Liver (tissue), 3 donors: ENCODE data around the gene WNK2.

ENCODE experiments used
- EGR1 ChIP-seq, 2 donors: IDR thresholded peaks; 2 replicates each; pipeline ENCODE4 v1.6.1; 2016 to 2018; ENCODE audit warnings: antibody characterized with exemption in 2 of 2, low read depth in 2 of 2
- FOXA1 ChIP-seq: IDR thresholded peaks from 2 replicates; pipeline ENCODE4 v1.6.1; 2016; ENCODE audit warnings: antibody characterized with exemption
- HNF4A ChIP-seq, 2 donors: conservative IDR thresholded peaks; 2 replicates each; pipeline ENCODE4 v1.6.1; 2016; ENCODE audit warnings: antibody characterized with exemption in 2 of 2, mild to moderate bottlenecking in 2 of 2
- HNF4G ChIP-seq: IDR thresholded peaks from 2 replicates; pipeline ENCODE4 v1.6.1; 2016; ENCODE audit warnings: antibody characterized with exemption
- JUND ChIP-seq, 2 donors: IDR thresholded peaks; 2 replicates each; pipeline ENCODE4 v1.6.1; 2016; ENCODE audit warnings: antibody characterized with exemption in 2 of 2
- RAD21 ChIP-seq, 2 donors: IDR thresholded peaks; 2 replicates each; pipeline ENCODE4 v1.6.1; 2016; ENCODE audit warnings: antibody characterized with exemption in 2 of 2, mild to moderate bottlenecking in 2 of 2
- TAF1 ChIP-seq: conservative IDR thresholded peaks from 2 replicates; pipeline ENCODE4 v1.6.1; 2016; ENCODE audit warnings: antibody characterized with exemption, mild to moderate bottlenecking
- YY1 ChIP-seq: IDR thresholded peaks from 2 replicates; pipeline ENCODE4 v1.6.1; 2016; ENCODE audit warnings: antibody characterized with exemption, mild to moderate bottlenecking
- TF ChIP-seq, protein P1 (sequence below): fragments of 150-350 bp; IDR thresholded peaks from 2 replicates; pipeline ENCODE4 v1.5.1; 2017; ENCODE audit warnings: improper control_type of control experiment, low read depth, low read length; ENCODE audit not compliant: missing input control
- TF ChIP-seq, protein P2 (sequence below): IDR thresholded peaks from 2 replicates; pipeline ENCODE4 v1.6.1; 2016; ENCODE audit warnings: antibody characterized with exemption, mild to moderate bottlenecking
- TF ChIP-seq, protein P3 (sequence below): IDR thresholded peaks from 2 replicates; pipeline ENCODE4 v1.6.1; 2016; ENCODE audit warnings: antibody characterized with exemption
- TF ChIP-seq, protein P4 (sequence below): IDR thresholded peaks from 2 replicates; pipeline ENCODE4 v1.6.1; 2016; ENCODE audit warnings: antibody characterized with exemption
- TF ChIP-seq, protein P5 (sequence below): IDR thresholded peaks from 2 replicates; pipeline ENCODE4 v1.6.1; 2016; ENCODE audit warnings: antibody characterized with exemption
- donor health status: healthy.
- donor health status: healthy.

DNA sequence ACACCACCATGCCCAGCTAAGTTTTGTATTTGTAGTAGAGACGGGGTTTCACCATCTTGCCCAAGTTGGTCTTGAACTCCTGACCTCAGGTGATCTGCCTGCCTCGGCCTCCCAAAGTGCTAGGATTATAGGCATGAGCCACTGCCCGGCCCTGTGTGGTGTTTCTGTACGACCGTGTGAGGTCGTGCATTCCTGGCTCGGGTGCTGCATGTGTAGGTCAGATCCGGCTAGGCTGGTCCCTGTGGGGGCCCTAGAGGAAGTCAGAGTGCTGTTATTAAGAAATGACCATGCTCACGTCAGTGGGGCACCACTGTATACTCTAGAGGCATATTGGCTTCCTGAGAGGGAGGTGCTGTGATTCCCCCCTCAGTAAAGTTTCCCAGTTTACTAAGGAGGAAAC, 13.7 kb downstream of the WNK2 start:
- no peak for TF ChIP-seq RAD21 (IDR thresholded peaks at IDR 0.05)
- TF ChIP-seq, protein P1, sequence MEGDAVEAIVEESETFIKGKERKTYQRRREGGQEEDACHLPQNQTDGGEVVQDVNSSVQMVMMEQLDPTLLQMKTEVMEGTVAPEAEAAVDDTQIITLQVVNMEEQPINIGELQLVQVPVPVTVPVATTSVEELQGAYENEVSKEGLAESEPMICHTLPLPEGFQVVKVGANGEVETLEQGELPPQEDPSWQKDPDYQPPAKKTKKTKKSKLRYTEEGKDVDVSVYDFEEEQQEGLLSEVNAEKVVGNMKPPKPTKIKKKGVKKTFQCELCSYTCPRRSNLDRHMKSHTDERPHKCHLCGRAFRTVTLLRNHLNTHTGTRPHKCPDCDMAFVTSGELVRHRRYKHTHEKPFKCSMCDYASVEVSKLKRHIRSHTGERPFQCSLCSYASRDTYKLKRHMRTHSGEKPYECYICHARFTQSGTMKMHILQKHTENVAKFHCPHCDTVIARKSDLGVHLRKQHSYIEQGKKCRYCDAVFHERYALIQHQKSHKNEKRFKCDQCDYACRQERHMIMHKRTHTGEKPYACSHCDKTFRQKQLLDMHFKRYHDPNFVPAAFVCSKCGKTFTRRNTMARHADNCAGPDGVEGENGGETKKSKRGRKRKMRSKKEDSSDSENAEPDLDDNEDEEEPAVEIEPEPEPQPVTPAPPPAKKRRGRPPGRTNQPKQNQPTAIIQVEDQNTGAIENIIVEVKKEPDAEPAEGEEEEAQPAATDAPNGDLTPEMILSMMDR: no peak
- no peak for TF ChIP-seq JUND (IDR thresholded peaks at IDR 0.05)
- TF ChIP-seq, protein P2, sequence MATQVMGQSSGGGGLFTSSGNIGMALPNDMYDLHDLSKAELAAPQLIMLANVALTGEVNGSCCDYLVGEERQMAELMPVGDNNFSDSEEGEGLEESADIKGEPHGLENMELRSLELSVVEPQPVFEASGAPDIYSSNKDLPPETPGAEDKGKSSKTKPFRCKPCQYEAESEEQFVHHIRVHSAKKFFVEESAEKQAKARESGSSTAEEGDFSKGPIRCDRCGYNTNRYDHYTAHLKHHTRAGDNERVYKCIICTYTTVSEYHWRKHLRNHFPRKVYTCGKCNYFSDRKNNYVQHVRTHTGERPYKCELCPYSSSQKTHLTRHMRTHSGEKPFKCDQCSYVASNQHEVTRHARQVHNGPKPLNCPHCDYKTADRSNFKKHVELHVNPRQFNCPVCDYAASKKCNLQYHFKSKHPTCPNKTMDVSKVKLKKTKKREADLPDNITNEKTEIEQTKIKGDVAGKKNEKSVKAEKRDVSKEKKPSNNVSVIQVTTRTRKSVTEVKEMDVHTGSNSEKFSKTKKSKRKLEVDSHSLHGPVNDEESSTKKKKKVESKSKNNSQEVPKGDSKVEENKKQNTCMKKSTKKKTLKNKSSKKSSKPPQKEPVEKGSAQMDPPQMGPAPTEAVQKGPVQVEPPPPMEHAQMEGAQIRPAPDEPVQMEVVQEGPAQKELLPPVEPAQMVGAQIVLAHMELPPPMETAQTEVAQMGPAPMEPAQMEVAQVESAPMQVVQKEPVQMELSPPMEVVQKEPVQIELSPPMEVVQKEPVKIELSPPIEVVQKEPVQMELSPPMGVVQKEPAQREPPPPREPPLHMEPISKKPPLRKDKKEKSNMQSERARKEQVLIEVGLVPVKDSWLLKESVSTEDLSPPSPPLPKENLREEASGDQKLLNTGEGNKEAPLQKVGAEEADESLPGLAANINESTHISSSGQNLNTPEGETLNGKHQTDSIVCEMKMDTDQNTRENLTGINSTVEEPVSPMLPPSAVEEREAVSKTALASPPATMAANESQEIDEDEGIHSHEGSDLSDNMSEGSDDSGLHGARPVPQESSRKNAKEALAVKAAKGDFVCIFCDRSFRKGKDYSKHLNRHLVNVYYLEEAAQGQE: no peak
- no peak for TF ChIP-seq EGR1 (IDR thresholded peaks at IDR 0.05; ENCODE audit: low read depth in 2 of 2)
- no peak for TF ChIP-seq YY1
- TF ChIP-seq, protein P3, sequence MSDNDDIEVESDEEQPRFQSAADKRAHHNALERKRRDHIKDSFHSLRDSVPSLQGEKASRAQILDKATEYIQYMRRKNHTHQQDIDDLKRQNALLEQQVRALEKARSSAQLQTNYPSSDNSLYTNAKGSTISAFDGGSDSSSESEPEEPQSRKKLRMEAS: no peak
- TF ChIP-seq FOXA1: no peak
- TF ChIP-seq, protein P4, sequence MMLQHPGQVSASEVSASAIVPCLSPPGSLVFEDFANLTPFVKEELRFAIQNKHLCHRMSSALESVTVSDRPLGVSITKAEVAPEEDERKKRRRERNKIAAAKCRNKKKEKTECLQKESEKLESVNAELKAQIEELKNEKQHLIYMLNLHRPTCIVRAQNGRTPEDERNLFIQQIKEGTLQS: no peak
- no peak for TF ChIP-seq TAF1
- TF ChIP-seq HNF4G: no peak
- TF ChIP-seq, protein P5, sequence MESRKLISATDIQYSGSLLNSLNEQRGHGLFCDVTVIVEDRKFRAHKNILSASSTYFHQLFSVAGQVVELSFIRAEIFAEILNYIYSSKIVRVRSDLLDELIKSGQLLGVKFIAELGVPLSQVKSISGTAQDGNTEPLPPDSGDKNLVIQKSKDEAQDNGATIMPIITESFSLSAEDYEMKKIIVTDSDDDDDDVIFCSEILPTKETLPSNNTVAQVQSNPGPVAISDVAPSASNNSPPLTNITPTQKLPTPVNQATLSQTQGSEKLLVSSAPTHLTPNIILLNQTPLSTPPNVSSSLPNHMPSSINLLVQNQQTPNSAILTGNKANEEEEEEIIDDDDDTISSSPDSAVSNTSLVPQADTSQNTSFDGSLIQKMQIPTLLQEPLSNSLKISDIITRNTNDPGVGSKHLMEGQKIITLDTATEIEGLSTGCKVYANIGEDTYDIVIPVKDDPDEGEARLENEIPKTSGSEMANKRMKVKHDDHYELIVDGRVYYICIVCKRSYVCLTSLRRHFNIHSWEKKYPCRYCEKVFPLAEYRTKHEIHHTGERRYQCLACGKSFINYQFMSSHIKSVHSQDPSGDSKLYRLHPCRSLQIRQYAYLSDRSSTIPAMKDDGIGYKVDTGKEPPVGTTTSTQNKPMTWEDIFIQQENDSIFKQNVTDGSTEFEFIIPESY: no peak
- TF ChIP-seq HNF4A (conservative IDR thresholded peaks at IDR 0.05): no peak
